GM19395 (cell line): ENCODE measurements around the gene CCDC82.

Experiments used
- ATAC-seq: cut with Tn5 transposase; IDR thresholded peaks from one replicate; pipeline ENCODE4 v1.9.1; 2021; ENCODE audit warnings: mild to moderate bottlenecking, moderate library complexity; ENCODE audit not compliant: unreplicated experiment

The CCDC82 gene

GRCh38 chr11:96309016-96309642 is 80.6 kb downstream of the CCDC82 start:
- no peak for ATAC-seq

- ATAC-seq: no peak
These were observed 82.0 kb downstream of the CCDC82 start for GRCh38 chr11:96307776-96308140.

- ATAC-seq: no peak
These were observed 82.6 kb downstream of the CCDC82 start for GRCh38 chr11:96306933-96307775.

GRCh38 chr11:96306600-96306932 is 83.1 kb downstream of the CCDC82 start:
- no peak for ATAC-seq

- no peak for ATAC-seq
These were observed 83.6 kb downstream of the CCDC82 start for GRCh38 chr11:96306071-96306470.

- no peak for ATAC-seq
These were observed 85.7 kb downstream of the CCDC82 start for GRCh38 chr11:96303980-96304379.

GRCh38 chr11:96303064-96303463 is 86.6 kb downstream of the CCDC82 start:
- no peak for ATAC-seq
